DMS 273 (cell line): ENCODE results near the gene DMD.
"Not testable (repeated sequence)": the region's sequence is repeated elsewhere in the genome, so short reads cannot be mapped to it uniquely, and the experiment has no call there.

Source experiments
- DNase-seq: peaks from one replicate; lab custom pipeline; 2025; ENCODE audit not compliant: unreplicated experiment; lab: John Stamatoyannopoulos, UW

The DMD gene

DNA sequence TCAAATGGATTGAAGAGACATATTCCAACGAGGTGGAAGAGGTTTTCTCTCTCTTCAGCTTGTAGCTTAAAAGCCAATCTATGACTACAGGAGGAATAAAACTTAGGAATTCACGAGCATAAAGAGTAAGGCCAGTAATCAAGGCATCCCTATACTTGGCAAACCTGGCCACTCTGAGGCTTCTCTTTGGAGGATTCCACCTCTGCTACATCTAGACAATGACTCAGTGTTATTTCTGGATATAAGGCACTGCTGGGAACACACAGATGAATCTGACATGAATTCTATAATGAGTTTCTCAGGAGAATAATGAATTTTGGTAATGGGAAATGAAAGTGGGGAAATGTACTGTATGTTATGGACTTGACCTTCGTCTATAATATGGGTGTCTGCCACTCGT, 1123.7 kb downstream of the DMD start:
- DNase-seq: no peak

DNA sequence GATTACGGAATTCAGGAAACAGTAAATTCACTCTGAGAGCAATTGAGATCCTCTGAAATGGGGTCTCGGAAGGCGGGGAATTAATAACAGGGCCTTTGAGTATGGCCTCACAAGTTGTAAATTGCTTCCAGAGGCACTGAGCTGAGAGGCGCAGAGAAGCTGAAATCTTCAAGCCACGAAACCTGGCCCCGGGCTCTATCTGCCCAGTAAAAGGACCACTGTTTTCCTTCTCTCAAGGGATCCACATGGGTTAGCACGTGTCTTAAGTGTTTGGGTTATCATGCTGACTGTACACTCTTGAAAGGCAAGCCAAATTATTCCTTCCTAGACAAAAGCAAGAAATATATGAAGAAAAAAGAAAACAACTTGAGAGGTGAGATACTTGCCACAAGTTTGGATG, 1126.6 kb downstream of the DMD start:
- DNase-seq: no peak

DNA sequence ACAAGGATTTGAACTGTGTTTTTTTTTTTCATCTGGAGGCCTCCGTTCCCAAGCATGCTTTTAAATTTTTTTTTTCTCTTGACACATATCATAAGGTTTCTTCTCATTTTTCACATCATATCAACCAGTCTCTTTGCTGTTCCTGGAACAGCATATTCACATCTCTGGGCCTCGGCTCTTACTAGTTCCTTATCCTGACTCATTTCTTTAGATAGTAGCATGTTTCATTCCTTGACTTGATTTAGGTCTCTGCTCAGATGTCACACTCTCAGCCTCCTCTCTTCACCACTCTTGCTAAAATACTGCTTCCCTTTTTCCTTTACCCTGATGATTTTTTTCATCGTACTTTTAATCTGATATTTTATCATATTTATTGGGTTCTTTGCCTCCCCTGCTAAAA, 1163.1 kb downstream of the DMD start:
- no peak for DNase-seq

DNA sequence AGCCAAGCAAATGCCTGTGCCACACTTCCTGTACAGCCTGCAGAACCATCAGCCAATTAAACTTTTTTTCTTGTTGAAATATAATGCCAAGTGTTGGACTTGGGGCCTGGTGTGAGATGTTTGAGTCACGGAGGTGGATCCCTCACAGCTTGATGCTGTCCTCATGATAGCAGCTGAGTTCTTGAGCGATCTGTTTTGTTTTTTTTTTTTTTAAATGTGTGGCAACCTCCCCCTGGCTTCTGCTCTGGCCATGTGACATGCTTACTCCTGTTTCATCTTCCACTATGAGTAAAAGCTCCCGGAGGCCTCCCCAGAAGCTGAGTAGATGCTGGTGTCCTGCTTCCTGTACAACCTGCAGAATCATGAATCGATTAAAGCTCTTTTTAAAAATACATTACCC, 1166.2 kb downstream of the DMD start:
- DNase-seq: no peak

DNA sequence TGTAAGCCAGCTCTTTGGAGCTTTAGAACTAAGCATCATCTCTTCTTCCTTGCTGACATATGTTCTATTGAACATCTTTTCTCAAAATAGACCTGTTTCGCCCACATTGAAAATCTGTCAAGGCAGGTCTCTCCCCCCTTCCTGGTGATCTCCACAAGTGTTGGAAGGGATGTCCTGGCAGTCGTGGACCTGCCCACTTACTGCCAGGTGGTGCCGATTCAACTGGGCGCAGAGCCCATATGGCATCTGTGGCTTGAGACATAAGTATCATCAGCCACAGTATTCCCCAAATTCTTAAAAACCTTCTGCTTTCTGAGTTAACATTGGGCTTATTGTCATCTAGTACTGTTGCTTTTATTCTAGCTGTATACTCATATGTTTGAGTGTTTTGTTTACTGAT, 1170.2 kb downstream of the DMD start:
- no peak for DNase-seq

DNA sequence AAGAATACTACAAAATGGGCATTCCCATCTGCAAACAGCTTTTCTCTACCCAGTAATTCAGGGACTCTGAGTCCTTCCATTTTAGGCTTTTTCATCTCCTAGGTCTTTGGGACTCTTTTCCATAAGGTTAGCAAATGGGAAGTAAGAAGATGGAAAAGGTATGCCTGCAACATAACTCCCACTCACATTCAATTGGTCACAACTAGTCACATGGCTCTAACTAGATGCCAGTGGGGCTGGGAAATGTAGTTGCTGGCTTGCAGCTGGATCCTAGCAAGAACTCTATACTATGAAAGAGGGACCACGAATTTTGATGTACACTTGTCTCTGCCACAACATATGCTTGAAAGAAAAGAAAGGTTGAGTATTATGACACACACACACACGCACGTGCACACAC, 1184.6 kb downstream of the DMD start:
- DNase-seq: no peak

DNA sequence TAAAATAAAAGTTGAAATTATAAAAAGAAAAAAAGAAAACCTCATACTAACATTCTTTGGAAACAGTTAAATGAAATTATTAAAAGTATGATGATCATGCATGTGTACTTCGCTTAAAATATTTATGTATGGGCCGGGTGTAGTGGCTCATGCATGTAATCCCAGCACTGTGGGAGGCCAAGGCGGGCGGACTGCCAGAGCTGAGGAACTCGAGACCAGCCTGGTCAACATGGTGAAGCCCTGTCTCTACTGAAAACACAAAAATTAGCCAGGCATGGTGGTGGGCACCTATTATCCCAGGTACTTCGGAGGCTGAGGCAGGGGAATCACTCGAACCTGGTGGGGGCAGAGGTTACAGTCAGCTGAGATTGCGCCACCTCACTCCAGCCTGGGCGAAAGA, 1187.3 kb downstream of the DMD start:
- no peak for DNase-seq

DNA sequence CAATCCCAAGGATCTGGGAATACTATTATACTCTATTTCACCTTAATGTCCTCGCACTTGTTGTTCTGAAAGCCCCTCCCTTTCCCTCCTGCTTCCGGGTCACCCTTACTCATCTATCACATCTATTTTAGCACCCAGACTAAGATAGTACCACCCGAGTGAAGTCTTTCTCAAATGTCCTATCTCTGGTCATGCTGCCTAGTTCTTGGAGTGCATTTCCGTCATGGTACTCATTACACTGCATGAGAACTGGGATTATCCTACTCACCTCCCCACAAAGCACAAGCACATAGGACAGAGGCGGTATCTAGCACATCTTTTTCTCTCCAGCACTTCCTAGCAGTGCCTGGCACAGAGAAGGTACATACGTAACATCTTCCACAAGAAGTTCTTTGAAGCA, 1195.2 kb downstream of the DMD start:
- no peak for DNase-seq

DNA sequence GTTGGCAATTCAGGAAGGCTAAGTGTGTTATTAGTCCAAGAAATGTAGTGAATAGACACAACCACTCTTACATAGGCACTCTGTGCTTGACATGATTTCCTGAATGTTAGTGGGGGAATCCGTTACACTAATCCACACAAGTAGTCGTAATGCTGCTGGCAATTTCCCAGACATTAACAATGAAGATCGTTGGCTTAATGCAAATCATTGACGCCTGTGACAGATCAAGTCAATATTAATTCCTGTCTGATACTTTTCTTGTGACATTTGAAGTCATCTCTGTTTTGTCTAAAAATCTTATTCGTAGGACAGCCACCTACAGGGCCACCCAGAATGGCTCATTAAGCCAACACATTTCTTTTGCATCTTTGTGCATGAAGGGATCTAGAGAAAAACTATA, 1200.4 kb downstream of the DMD start:
- no peak for DNase-seq

DNA sequence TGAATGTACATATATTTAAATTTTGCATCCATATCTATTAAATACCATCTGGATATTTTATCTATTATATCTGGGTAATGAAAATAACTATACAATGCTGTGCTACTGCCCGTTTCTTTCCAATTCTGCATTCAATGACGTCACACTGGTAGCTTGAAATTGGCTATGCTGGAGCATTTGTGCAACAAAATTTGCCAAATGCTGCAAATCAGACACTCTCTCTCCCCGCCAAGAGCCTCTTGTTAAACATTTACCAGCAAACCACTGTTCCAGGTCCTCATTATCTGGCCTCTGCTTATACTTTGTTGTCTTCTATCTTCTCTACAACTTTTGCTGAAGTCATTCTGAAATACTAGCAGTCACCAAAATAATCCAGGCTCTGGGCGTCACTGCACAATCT, 1201.1 kb downstream of the DMD start:
- no peak for DNase-seq

DNA sequence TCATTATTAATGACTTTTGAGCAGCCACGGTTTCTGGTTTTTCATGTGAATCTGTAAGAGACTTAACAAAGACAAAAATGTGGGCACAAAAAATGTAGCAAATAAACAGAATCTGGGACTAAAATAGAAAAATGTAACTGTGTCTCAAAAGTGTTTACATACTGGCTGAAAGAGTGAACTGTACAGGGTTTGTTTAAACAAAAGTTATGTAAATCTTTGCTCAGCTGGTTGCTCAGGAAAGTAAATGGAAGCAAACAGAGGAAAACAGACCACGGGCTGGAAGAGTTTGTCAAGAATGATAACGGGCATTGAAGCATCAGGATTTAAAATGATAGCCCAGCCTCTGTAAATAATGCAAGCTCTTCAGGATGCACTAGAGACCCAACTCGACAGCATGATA, 1217.7 kb downstream of the DMD start:
- DNase-seq: no peak

DNA sequence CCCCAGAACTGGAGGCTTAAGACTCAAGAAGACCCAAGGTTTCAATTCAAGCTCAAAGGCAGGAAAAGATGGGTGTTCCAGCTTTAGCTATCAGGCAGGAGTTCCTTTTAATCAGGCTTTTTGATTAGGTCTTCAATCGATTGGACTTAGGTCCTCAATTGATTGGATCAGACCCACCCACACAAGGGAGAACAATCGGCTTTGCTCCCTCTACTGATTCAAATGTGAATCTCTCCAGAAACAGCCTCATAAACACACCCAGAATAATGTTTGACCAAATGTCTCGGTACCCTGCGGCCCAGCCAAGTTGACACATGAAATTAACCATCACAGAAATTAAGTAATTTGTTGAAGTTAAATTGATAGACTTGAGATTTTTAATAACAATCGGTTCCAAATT, 1222.4 kb downstream of the DMD start:
- DNase-seq: no peak

DNA sequence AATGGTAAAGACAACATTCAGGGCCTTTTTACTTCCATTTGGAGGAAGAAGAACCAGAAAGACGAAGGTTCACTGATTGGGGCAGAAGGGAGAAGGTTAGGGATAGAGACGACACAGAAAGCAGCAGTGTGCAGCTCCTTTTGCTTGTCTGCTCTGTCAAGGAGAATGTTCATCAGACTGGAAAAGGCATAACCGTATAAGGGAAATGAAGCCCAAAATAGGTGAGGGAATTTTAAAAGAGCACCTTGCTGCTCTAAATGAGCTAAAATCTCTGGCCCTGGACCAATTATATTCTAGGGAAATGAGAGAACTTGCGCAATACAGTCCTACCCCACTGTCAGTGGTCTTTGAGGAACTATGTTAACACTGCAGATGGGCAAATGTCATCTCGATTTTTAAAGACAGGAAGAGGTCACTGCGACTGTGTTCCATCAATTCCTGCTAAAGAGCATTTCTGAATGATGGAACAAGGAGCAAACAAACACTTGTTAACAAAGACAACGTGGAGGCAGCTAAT, 1229.7 kb downstream of the DMD start:
- DNase-seq: no peak

DNA sequence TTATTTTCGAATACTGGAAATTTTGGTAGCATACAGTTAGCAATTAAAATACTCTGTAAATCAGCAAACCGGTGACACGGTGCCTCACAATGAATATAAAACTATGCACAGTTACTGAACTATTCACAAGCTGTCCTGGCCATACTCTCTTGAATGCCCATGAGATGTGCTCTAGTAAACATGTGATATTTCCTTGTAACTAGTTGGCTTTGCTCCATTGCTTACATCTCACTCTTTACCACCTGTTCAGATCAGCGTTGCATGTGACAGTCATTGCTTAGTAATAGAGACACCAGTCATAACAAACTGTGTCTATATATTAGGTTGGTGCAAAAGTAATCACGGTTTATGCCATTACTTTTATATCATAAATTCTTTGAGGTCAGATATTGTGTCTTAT, 1241.6 kb downstream of the DMD start:
- DNase-seq: no peak

DNA sequence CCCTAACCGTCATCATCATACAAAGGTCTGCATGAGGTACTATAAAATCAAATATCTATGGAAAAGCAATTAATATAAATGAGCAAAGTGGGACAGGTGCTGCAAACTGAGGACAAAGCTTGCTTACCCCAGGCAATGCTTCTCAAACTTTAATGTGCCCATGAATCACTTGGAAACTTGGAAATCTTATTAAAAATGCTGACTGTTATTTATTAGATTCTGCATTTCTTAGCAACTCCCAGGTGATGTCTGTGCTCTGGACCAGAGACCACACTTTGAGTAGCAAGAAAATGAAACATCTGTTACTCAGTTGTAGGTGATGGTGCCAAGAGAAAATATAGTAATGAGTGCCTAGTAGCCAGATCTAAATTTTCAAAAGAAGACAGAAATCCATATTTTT, 1249.1 kb downstream of the DMD start:
- DNase-seq: no peak

DNA sequence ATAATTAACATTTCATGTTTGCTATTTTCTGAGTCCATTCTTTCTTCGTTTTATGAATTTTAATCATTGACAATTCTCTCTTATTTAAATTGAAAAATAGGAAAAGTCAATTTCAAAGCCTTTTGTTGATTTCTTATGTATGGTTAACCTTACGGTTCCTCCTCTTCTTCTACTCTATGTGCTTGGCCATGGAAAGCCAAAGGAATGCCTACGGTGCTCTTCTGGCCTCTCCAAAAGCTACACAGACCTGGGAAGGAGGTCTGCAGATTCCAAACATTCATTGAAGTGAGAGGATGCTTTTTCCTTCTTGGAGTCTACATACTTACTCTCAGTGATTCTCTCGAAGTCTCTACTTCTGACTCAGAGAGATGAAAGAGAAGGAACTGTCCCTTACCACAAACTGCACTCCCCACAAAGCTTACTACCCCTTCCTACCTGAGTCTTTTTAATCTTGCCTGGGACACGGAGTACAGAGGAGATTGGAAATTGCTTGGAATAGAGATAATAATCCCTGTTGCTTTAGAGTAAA, 1276.4 kb downstream of the DMD start:
- DNase-seq: no peak

DNA sequence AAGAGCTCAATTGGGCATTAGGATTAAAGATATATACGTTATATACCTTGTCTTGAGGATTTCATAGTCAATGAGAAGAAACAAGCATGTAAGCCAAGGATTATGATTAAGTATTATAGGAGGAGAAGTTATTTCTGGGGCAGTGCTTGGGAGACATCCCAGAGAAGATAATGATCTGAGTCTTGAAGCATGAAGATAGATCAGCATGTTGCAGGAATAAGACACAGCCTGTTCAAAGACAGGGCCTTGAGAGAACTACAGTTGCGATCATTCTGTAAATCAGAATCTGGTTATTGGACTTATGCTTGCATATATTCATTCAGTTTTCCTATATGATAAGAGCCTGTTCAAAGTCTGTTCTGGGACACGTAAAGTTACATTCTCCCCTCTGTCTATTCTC, 1277.3 kb downstream of the DMD start:
- DNase-seq: no peak

DNA sequence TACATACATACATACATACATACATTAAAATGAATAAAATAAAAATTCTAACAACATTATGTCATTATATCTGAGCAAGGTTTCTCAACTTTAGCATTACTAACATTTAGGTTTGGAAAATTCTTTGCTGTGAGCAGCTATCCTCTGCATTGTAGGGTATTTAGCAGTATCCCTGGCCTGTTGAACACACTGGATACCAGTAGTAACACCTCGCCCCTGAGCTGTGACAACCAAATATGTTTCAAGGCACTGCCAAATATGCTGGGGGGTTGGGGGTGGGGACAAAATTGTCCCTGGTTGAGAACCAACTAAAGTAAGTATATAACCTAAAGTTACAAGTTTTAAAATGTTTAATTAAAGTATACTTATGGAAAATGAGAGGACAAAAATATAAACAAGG, 1278.6 kb downstream of the DMD start:
- no peak for DNase-seq

DNA sequence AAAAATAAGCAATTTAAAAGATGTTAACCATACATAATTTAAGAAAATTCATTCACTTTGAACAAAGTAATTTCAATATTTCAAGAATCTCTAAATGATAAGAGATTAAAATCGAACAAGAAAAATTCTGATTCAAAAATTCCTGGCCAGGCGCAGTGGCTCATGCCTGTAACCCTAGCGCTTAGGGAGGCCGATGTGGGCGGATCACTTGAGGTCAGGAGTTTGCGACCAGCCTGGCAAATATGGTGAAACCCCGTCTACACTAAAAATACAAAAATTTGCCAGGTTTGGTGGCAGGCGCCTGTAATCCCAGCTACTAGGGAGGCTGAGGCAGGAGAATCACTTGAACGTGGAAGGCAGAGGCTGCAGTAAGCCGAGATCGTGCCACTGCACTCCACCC, 1279.0 kb downstream of the DMD start:
- not testable (repeated sequence) for DNase-seq

DNA sequence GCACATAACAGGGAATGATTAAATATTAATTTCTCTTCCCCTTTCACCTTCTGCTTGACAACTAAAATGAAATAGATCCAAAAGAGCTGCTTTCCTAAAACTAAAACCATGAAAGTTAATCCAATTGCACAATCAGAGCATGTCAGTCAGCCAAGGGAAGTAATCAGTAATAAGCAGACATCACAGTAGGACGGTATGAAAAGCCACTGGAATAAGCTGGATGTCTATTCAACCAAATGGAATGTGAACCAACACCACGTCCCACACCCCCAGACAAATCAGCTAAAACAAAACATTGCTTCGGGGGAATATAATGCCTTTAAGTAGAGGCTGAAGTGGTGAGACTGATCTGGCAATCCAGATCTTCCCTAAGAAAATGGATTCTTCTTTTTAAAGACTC, 1280.1 kb downstream of the DMD start:
- DNase-seq: no peak

DNA sequence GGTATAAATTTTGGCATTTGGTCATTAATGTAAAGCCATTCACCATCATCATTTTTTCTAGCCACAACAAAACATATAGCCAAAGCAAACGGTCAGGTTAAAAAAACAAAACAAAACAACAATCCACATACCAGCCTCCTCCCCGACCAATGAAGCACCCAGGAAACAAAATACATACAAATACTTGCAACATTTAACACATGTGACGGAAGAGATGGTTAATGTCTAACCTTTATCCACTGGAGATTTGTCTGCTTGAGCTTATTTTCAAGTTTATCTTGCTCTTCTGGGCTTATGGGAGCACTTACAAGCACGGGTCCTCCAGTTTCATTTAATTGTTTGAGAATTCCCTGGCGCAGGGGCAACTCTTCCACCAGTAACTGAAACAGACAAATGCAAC, 1282.0 kb downstream of the DMD start:
- DNase-seq: no peak

DNA sequence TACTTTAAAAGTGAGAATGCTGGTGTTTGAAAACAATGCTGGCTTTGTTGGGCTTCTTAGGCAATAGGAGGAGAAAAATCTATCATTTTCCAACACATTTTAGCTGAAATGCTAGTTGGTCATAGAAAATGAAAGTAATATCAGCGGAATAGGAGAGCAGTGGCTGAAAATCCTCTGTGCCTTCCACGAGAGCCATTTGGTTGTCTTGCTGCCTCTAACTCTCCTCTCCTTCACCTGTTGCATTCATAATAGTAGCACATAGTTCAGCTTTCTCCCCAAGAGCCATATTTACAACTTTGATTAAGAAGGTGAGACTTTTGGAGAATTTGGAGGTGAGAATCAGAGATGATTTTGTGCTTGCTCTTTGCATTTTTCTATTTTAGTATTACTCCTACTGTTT, 1290.1 kb downstream of the DMD start:
- no peak for DNase-seq

DNA sequence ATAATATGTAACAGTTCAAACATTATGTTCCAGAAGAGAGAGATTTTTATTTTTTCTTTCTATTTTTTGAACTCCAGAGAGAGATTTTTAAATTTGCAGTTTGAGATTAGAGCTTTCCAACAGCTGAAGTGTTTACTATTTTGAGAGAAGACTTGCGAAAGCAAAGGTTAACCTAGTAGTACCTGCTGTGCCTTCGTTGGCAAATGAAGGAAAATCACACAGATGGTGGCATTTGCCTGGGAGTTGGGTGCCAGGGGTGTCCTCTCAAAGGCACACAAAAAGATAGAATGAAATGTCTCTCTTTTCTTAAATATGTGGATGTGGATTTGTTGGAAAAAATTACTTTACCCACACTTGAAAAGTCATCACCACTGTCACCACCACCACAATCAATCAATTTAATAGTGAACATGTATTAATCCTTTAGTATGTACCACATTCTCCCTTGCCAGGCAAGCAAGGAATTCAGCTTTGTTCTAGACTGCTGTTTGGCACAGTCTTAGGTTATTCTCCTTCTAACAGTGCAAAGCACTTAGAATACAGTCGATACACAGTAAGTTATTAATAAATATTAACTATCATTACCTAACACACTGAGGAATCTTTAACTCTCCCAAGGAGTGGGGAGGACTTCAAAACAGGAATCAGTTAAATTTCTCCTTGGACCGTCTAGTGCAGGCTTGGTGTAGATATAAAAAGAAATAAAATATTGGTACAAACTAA, 1301.3 kb downstream of the DMD start:
- DNase-seq: no peak
